22Rv1 (cell line): ENCODE data around the gene CA5A.

Experiments
- H3K27ac ChIP-seq: fragments of 450-650 bp; 2 replicates; pipeline ENCODE4 v1.5.1; 2017
- CTCF ChIP-seq: fragments of 450-650 bp; IDR thresholded peaks from 2 replicates; pipeline ENCODE4 v1.5.1; 2017; ENCODE audit warnings: mild to moderate bottlenecking
- ZFX ChIP-seq: fragments of 450-650 bp; IDR thresholded peaks from 2 replicates; pipeline ENCODE4 v1.6.1; 2017; ENCODE audit warnings: antibody characterized with exemption, borderline replicate concordance

The CA5A gene

GRCh38 chr16:87954826-87955225 lies 18.5 kb upstream of the CA5A start:
- TF ChIP-seq ZFX (no peak), CTCF (no peak)
- H3K27ac ChIP-seq: no peak overlapping the region

GRCh38 chr16:87954361-87954760 lies 18.0 kb upstream of the CA5A start:
- H3K27ac ChIP-seq: no peak overlapping the region
- TF ChIP-seq ZFX: no peak
- no peak for TF ChIP-seq CTCF

GRCh38 chr16:87953308-87954215 lies 17.2 kb upstream of the CA5A start:
- no peak for TF ChIP-seq ZFX
- no peak for TF ChIP-seq CTCF
- H3K27ac ChIP-seq: no peak overlapping the region

- TF ChIP-seq CTCF (no peak), ZFX (no peak)
- H3K27ac ChIP-seq: peak overlapping the region; percentile 88; the same call in 1 of the 2 replicates
Measured at GRCh38 chr16:87952751-87953150, 16.4 kb upstream of the CA5A start.

- TF ChIP-seq CTCF (no peak), ZFX (no peak)
- peak overlapping the region; percentile 88 for H3K27ac ChIP-seq
Measured at GRCh38 chr16:87951552-87952538, 15.5 kb upstream of the CA5A start.

GRCh38 chr16:87950765-87951551 lies 14.6 kb upstream of the CA5A start, which contains the start of gene BANP:
BANP (plus strand) TSS chr16:87951434; CDS start chr16:87975116, 23,682 bp downstream.
- H3K27ac ChIP-seq: peak within 1 kb of the TSS; percentile 88
- peak; percentile 47 for TF ChIP-seq CTCF
- TF ChIP-seq ZFX: no peak
